Prostate gland (tissue), 2 donors: ENCODE data around the gene SGSM2. TPM values are rescaled to one million over a fixed set of nuclear protein-coding genes. Genes with fewer than 3 reads are reported as not detected.

Experiments used
- DNase-seq: peaks from one replicate; pipeline ENCODE4 v3.0.0-alpha.2; 2019; ENCODE audit warnings: low spot score
- H3K27ac ChIP-seq, 2 donors: fragments of 200-600 bp; sonication (generic); 2 replicates each; pipeline ENCODE4 v1.5.1; 2017 to 2019
- H3K27me3 ChIP-seq: fragments of 200-600 bp; sonication (generic); replicated peaks from 2 replicates; pipeline ENCODE4 v1.5.1; 2019; ENCODE audit not compliant: insufficient read depth
- H3K36me3 ChIP-seq, 2 donors: fragments of 200-600 bp; sonication (generic); 1 replicate in 1 of 2; 2 replicates in 1 of 2; pipeline versions ENCODE4 v1.5.1 to v1.8.1; 2017 to 2019
- H3K4me1 ChIP-seq: fragments of 200-600 bp; sonication (generic); replicated peaks from 2 replicates; pipeline ENCODE4 v1.5.1; 2019
- H3K4me3 ChIP-seq, 2 donors: fragments of 200-600 bp; sonication (generic); 2 replicates each; pipeline ENCODE4 v1.5.1; 2017 to 2019
- H3K9me3 ChIP-seq: fragments of 200-600 bp; sonication (generic); 2 replicates; pipeline ENCODE4 v1.5.1; 2017
- POLR2A ChIP-seq: fragments of 450-650 bp; IDR thresholded peaks from one replicate; pipeline ENCODE4 v1.6.1; 2016; ENCODE audit warnings: antibody characterized with exemption, mild to moderate bottlenecking
- POLR2AphosphoS5 ChIP-seq: sonication (generic); formaldehyde crosslinking; IDR thresholded peaks from one replicate; pipeline ENCODE4 v1.6.1; 2017; ENCODE audit warnings: antibody characterized with exemption
- WGBS: methylation state at CpG from one replicate; pipeline ENCODE4 v1.1.5; 2018; 5-methylcytosine and 5-hydroxymethylcytosine counted together
- intact Hi-C: fragments of 100-400 bp; cut with DNase I; formaldehyde crosslinking; loops from one replicate; pipeline ENCODE4 v1.14.2; 2022
- total RNA-seq, 2 donors: library from RNA; depleted of rRNA; stranded (reverse); fragments of >200 nt; gene quantifications; one replicate each; pipeline ENCODE4 v1.1.0, GENCODE V29; 2016
- TF ChIP-seq, protein P1 (sequence below), 4 experiments: fragments of 200-600 bp in 2 of 4; fragments of 450-650 bp in 2 of 4; sonication (generic) in 2 of 4; IDR thresholded peaks; 1 replicate in 3 of 4; 2 replicates in 1 of 4; pipeline ENCODE4 v1.5.1; 2016 to 2019; ENCODE audit warnings: antibody characterized with exemption in 4 of 4, mild to moderate bottlenecking in 2 of 4, moderate library complexity in 2 of 4

The SGSM2 gene
- total RNA-seq, 2 donors from 2014 or later = 118 to 172 TPM

DNA sequence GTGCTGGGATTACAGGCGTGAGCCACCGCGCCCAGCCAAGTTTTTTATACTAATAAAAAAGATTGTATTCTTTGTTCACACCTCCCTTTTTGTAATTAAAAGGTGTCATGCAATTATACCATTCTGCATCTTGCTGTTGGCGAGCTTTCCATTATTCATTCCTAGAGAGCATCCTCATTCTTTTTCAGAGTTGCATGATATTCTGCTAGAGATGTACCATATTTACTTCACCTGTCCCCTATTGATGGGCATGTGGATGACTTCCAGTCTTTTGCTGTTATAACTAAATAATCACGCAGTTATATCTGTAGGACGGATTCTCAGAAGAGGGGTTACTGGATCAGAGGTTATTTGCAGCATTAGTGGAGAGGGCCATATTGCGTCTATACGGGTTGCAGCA lies 17.0 kb downstream of the SGSM2 start:
- DNase-seq = no peak
- Histone ChIP-seq H3K27ac (no peak overlapping the region), H3K27me3 (no peaks in the 10 kb centered on the region), H3K9me3 (no peaks in the 10 kb centered on the region), H3K4me3 (no peak overlapping the region), H3K36me3 (no peaks in the 10 kb centered on the region), H3K4me1 (no peaks in the 10 kb centered on the region)
- intact Hi-C loops = no loop called here
- WGBS = 84% methylated on average over 8 of the region's 8 CpGs
- no peak for TF ChIP-seq POLR2AphosphoS5
- TF ChIP-seq, protein P1, sequence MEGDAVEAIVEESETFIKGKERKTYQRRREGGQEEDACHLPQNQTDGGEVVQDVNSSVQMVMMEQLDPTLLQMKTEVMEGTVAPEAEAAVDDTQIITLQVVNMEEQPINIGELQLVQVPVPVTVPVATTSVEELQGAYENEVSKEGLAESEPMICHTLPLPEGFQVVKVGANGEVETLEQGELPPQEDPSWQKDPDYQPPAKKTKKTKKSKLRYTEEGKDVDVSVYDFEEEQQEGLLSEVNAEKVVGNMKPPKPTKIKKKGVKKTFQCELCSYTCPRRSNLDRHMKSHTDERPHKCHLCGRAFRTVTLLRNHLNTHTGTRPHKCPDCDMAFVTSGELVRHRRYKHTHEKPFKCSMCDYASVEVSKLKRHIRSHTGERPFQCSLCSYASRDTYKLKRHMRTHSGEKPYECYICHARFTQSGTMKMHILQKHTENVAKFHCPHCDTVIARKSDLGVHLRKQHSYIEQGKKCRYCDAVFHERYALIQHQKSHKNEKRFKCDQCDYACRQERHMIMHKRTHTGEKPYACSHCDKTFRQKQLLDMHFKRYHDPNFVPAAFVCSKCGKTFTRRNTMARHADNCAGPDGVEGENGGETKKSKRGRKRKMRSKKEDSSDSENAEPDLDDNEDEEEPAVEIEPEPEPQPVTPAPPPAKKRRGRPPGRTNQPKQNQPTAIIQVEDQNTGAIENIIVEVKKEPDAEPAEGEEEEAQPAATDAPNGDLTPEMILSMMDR (IDR thresholded peaks at IDR 0.05) = no peak
- TF ChIP-seq POLR2A = no peak

DNA sequence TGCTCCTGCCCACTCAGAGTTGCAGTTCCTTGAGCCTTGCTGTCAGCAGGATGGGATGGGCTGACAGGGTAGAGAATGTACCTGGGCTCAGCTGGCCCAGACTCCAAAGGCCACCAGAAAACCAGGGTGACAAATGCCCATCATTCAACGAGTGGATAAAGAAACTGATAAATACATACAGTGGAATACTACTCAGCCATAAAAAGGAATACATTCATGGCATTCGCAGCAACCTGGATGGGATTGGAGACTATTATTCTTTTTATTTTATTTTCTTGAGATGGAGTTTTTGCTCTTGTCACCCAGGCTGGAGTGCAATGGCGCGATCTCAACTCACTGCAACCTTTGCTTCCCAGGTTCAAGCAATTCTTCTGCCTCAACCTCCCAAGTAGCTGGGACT lies 19.9 kb downstream of the SGSM2 start:
- no peak for DNase-seq
- TF ChIP-seq POLR2A (no peak), POLR2AphosphoS5 (no peak)
- TF ChIP-seq, protein P1 (IDR thresholded peaks at IDR 0.05) = no peak
- Histone ChIP-seq H3K27me3 (no peaks in the 10 kb centered on the region), H3K4me1 (no peaks in the 10 kb centered on the region), H3K4me3 (no peak overlapping the region), H3K9me3 (no peaks in the 10 kb centered on the region), H3K27ac (no peak overlapping the region), H3K36me3 (no peaks in the 10 kb centered on the region)
- 99% methylated on average over 4 of the region's 4 CpGs for WGBS
- intact Hi-C loops = no loop called here

DNA sequence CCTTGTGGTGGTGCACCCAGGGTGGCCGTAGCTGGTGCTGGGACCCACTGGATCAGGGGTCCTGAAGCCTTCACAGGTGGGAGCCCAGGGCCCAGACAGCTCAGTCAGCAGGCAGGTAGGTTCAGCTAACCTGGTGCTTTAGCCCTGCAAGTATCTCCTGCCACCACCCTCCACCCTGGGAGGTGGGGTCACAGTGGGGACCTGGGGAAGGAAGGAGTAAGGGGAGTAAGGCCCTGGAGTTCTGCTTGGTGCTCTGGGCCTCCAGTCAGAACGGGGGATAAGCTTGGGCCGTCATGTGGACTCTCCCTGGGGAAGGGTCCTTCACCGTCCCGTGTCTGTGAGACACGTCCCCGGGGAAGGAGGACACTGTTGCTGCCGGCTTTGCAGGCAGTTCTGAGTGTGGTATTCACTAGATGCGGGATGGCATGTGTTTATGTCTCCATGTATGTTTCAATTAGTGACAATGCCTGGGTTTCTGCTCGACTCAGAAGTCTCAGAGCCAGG lies 20.7 kb downstream of the SGSM2 start:
- Histone ChIP-seq H3K27ac (no peak overlapping the region), H3K4me3 (no peak overlapping the region), H3K4me1 (no peaks in the 10 kb centered on the region), H3K27me3 (no peaks in the 10 kb centered on the region), H3K36me3 (peaks cover 0 to 3% of the 10 kb centered on the region in 2 donors), H3K9me3 (no peaks in the 10 kb centered on the region)
- TF ChIP-seq POLR2A (no peak), POLR2AphosphoS5 (no peak)
- TF ChIP-seq, protein P1 (IDR thresholded peaks at IDR 0.05) = no peak
- intact Hi-C loops = no loop called here
- WGBS = 87% methylated on average over 10 of the region's 10 CpGs
- DNase-seq = no peak

DNA sequence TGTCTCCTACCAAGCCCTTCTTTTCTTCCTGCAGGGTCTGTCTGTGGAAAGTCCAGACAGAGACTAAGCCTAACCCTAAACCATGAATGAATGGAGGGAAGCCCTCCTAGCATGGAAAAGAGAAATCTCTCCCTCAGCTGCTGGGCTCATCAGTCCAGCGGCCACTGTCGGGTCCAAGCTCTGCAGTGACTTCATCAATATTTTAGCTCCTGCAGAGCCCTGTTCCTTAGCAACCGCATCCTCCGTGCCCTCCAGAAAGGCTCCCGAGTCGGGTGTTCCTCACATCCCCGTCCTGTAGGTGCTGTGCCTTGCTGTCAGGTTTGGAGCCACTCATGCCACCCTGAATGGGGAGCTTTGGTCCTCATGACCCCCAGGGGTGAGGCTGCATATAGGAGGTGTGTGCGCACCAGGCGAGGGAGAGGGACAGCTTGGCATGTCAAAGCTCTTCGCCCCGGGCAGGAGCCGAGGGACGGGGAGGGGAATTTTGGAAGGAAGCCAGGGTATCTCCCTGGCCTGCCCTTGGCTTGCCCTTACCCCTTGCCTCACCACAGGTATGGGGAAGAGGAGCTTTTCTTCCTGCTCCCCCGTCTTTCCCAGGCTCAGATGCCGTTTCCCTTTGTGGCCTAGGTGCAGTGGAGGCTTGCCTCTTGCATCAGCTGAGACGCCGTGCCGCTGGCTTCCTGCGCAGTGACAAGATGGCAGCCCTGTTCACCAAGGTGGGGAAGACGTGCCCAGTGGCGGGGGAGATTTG lies 23.9 kb downstream of the SGSM2 start:
- intact Hi-C loops = no loop called here
- WGBS = 67% methylated on average over 21 of the region's 21 CpGs
- no peaks in the 10 kb centered on the region for H3K9me3 ChIP-seq
- no peaks in the 10 kb centered on the region for H3K4me1 ChIP-seq
- H3K27me3 ChIP-seq = no peaks in the 10 kb centered on the region
- H3K36me3 ChIP-seq = peaks cover 3 to 6% of the 10 kb centered on the region in 2 donors
- DNase-seq = no peak
- TF ChIP-seq POLR2AphosphoS5 = no peak
- TF ChIP-seq, protein P1 (IDR thresholded peaks at IDR 0.05) = no peak
- no peak for TF ChIP-seq POLR2A
- H3K4me3 ChIP-seq = no peak overlapping the region
- H3K27ac ChIP-seq = no peak overlapping the region

DNA sequence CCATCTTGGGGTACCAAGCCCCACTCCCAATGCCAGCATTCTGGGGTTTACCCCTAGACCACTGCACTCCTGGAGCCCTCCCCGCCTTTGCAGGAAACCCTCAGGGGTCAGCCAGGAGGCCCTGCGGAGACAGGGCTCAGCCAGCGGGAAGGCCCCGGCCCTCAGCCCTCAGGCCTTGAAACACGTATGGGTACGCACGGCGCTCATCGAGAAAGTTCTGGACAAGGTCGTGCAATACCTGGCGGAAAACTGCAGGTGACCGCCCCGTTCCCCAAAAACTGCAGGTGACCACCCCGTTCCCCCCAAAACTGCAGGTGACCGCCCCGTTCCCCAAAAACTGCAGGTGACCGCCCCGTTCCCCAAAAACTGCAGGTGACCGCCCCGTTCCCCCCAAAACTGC lies 24.7 kb downstream of the SGSM2 start:
- H3K36me3 ChIP-seq = peaks cover 3 to 6% of the 10 kb centered on the region in 2 donors
- intact Hi-C loops = no loop called here

More for the DNA sequence above, 24.7 kb downstream of the SGSM2 start:
- Histone ChIP-seq H3K27me3 (no peaks in the 10 kb centered on the region), H3K27ac (no peak overlapping the region), H3K9me3 (no peaks in the 10 kb centered on the region), H3K4me3 (no peak overlapping the region), H3K4me1 (no peaks in the 10 kb centered on the region)
- 98% methylated on average over 19 of the region's 20 CpGs for whole genome bisulfite sequencing
- DNase-seq = no peak
- TF ChIP-seq POLR2A = no peak
- TF ChIP-seq POLR2AphosphoS5 = no peak
- TF ChIP-seq, protein P1 (IDR thresholded peaks at IDR 0.05) = no peak
